ENCODE results near the gene NRDC.

GRCh38 chr1:51924455-51924854 is 45.9 kb upstream of the NRDC start:
- TF ChIP-seq CTCF (IDR thresholded peaks at IDR 0.05; ENCODE audit: low read length) (no peak), EZH2 (optimal IDR thresholded peaks at IDR 0.05; ENCODE audit: low read depth, low read length) (no peak), EZH2phosphoT487 (IDR thresholded peaks at IDR 0.05; ENCODE audit: low read length) (no peak)
